ENCODE data around the gene SLC45A2.

Gene SLC45A2

DNA sequence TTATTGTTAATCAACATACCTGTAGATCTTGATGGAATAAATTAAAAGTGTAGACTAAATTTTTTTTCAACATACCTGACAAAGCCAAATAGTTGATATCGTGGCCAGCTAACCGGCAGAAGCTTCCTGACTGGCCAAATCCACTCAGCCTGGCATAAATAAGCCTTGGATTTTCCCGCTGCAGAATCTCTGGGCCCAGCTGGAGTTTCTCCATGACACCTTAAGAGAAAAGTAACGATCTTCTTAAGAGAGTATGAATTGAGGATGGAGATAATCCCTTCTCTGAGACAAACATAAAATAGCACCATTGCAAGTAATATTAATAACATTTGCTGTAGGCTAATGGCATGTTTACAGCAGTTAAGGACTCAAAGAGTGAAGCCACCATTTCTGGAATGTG, 21.2 kb upstream of the SLC45A2 start:
- DNase-seq = no peak

DNA sequence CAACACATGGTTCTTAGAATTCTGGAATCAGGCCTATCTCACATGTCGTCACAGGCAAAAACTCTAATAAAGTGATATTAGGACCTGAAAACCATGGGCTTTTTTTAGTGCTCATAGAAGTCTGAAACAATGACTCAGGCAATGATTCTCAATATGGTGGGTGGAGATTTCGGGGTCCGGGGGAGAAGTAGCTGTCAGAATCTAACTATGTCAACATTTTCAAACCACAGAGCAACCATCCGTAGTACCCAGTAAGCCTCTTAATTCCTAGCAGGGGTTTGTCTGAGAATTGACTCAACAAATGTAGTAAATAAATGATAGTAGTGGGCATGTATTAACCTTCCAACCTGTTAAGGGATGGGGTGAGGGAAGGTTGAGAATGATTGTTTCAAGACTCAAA, 20.7 kb upstream of the SLC45A2 start:
- no peak for DNase-seq

DNA sequence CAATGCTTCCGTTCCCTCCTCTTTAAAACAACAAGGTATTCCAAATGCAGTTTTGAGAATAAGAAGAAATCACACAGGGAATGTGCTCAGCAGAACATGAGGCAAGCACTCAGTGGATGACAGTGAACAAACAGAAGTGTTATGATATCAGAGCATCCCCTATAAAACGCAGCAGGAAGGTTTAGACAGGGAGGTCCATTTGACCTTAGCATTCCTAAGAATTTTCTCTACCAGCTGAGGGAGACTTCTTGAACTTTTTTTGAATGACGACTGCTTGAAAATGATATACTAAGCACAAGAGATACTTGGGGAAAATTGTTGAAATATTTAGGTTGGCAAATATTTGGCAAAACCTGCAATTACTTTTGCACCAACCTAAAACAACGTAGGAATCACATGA, 19.4 kb upstream of the SLC45A2 start:
- DNase-seq = no peak

DNA sequence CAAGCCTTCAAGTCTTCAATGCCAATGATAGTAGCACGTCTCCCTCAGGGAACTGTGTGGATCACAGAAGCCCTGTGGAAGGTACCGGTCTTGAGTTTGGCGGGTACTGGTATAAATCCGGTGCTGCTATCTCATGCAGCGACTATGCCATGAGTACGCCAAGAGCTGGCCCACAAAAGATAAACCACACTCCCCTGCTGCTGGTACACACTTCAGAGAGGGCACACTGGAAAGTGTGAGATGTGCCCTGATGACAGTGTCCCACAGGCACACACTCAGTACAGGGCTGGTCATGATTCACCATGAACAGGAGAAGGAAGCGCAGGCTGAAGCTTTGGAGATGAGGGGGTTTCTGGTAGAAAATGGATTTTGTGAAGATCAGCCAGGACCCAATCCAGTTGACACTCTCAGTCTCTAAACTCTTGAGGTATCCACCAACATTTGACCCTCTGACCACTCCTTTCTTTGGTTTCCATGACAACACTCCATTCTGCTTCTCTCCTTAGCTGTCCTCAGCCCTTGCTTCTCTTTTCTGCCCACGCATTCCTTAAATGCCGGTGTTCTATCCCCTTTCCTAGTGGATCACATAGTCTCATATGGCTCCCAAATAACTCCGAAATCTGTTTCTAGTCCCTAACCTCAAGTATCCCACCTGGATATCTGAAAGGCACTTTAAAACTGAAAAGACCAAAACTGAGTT, 18.3 kb upstream of the SLC45A2 start:
- DNase-seq = no peak

DNA sequence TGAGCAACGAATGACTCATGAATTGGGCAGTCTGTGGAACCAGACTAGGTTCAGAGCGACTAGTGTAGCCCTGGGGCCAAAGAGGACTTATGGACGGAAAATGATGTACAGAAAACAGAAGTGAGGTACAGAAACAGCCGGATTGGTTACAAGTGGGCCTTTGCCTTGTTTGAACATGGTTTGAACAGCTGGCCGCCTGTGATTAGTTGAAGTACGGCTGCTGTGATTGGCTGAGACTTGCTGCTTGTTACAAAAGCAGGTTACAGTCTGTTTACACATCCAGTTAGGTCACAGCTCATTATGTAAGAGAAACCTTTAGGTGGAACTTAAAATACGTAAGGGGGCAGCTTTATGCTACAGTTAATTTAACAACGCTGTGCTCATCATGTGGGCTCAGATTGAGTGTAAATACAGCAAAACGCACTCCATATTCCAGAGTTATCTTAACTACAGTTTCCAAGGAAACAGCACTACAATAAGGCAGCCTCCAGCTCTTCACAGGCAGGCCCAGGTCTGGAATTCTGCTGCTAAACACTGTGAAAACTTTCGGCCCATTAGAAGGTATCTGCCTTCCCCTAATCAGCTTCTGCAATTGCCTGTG, 16.8 kb upstream of the SLC45A2 start:
- DNase-seq = no peak

DNA sequence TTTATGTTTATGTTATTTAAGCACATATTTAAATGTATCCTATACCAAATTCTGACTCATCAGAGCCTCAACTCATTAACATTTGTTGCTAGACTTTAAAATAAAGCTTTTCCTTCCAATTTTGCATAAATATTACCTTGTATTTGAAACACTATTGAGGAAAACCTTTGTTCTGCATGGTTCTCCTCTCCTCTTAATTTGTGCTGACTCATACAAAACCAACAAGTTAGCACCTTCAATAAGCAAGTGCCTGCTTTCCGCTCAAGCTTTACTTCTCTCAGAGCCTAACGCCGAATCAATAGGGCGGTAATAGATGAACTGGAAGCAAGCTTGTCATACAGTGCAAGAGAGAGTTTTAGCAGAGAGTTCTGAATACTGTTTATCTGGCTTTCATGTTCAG, 15.5 kb upstream of the SLC45A2 start:
- no peak for DNase-seq

DNA sequence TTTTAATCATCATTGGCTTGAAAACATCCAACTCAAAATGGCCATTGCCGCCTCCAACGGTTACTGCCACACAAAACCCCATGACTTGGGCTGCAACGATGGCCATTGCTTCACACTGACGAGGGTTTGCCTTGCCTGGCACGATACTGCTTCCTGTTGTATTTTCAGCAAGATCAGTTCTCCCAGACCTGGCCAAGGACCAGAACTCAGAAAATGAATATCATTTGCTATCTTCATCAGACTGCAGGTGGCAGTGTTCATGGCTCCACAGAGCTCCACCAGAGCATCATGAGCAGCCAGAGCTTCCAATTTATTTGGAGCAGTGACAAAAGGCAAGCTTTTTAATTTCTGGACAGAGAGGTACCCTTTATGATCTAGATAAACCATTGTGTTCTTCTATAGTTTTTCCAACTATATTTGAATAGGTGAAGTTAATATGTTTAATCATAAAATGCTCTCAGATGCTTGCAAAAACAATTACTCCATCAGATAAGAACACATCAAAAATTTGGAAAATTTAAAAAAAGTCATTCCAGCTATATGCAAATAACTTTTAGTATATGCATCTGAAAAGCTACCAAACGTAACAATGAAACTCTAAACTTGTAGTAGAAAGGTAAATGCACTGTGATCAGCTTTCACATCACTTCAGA, 13.0 kb upstream of the SLC45A2 start:
- DNase-seq = peak; percentile 38

DNA sequence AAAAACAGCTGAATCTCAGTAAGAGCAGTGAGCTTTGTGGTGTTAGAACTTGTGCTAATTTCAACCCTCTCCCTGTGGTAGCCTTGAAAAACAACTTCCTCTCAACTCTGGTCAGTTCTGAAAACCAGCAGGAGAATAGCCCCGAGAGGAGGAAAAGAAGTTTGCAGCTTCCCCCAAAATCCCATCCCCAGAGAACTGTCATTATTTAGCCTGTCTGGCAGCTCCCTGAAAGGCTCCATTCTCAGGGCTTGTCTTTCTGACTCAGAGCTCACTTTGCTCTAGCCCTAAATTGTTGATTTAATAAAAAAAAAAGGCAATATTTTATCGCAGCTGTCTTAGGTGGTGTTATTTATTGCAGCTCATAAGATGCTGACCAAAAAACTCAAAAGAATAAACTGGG, 11.4 kb upstream of the SLC45A2 start:
- no peak for DNase-seq

DNA sequence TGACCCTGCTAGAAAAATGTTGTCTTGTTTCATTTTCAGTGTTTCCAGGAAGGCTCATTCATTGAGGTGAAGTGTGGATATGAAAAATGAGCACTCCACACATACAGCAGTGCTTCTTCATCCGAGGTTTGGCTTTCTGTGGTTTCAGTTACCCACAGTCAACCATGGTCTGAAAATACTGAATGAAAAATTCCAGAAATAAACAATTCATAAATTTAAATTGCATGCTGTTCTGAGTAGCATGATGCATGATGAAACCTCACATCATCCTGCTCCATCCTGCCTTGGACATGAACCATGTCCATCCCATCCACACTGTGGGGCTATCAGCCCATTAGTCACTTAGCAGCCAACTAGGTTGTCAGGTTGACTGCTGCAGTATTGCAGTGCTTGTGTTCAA, 10.4 kb upstream of the SLC45A2 start:
- DNase-seq = no peak

DNA sequence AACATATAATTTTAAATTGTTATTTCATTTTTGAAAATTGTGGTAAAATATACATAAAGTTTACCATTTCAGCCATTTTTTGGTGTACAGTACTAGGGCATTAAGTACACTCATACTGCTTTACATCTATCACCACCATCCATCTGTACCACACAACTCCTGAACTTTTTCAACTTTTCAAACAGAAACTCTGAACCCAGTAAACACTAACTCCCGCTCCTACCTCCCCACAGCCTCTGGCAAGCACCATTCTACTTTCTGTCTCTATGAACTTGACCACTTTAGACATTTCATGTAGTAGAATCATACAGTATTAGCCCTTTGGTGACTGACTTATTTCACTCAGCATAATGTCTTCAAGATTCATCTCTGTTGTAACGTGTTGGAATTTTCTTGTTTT, 8.4 kb upstream of the SLC45A2 start:
- no peak for DNase-seq

DNA sequence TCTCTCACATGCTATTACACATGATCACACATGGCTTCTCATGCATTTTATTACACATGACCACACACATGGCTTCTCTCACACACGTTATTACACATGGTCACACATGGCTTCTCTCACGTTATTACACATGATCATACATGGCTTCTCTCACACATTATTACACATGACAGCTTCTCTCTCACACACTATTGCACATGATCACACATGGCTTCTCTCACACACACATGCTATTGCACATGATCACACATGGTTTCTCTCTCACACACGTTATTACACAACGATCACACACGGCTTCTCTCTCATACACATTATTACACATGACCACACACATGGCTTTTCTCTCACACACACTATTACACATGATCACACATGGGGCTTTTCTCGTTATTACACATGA, 954 bp upstream of the SLC45A2 start:
- no peak for DNase-seq

DNA sequence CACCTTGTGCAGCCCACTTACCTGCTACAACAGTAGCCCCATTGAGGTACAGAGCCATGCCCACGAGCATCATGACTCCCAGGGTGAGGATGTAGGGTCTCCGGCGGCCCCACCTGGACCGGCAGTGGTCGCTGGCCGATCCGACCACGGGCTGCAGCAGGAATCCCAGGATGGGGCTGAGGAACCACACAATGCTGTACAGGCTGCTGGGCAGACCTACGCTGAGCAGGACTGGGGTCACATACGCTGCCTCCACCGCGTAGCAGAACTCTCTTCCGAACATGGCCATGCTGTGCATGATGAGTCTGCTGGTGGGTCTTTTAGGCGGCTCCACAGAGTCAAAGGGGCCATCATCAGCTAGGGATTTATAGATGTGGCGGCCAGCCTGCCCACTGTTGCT, 315 bp downstream of the SLC45A2 start:
- no peak for DNase-seq

DNA sequence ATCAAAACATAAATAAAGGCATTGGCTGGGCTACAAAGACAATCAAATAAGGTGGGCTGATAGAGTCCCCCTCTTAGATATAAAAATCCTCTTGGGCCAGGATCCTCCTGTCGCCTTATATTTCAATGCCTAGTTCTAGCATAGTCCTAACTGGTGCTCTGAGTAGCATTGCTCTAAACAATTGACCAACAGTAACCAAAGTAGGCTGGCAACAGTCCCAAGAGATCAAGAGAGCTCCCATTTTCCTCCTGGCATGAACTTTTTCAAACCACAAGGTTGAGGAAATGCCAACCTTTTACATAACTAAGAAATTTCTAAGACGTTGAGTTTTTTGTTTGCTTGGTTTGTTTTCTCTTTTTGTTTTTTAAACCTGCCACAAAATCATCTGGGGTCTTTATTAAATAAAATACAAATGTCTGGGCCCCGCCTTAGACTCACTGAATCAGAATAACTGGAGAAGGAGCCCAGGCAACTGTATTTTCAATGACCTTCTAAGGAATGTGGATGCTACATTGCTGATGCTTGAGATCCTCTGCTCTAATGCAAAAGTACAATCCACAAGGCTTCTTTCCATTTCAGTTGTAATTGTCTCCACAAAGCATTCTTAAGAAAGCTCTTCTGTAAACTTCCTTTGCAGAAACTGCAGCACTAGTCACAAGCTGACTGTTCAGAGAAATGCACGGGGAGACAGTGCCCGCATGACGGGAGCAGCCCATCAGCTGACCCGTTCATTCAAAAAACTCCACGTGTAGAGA, 2.9 kb downstream of the SLC45A2 start:
- no peak for DNase-seq

DNA sequence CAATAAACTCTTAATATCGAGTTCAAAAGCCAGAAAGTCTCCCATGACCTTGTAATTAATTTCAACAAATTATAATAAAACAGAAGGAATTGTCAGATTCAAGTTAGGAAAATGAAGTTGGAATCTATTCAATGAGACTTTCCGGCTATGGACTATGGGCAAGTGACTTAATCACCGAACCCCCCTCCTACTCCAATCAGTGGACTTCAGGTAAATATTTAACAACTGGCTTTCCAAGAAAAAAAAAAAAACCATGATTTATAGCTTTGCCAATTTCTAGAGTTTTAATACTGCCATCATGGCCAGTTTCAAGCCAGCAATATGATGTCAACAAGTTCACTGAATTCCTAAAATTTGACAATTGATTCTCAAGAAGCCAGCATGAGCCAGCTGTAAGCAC, 4.5 kb downstream of the SLC45A2 start:
- DNase-seq = no peak

DNA sequence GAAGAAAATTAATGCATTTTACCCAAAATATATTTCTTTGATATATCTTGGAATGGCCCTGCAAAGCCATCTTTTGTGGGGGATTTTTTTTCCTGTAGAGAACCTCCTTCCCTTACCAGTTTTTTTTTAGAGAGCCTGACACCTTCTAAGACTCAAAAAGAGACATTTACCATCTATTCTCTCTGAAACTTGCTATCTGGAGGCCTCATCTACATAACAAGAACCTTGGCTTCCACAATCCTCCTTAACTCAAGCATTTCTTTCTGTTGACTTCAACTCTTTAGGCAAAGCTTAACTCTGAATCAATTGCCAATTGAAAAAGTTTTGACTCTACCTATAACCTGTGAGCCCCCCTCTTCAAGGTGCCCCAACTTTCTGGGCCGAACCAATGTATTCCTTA, 6.2 kb downstream of the SLC45A2 start:
- no peak for DNase-seq

DNA sequence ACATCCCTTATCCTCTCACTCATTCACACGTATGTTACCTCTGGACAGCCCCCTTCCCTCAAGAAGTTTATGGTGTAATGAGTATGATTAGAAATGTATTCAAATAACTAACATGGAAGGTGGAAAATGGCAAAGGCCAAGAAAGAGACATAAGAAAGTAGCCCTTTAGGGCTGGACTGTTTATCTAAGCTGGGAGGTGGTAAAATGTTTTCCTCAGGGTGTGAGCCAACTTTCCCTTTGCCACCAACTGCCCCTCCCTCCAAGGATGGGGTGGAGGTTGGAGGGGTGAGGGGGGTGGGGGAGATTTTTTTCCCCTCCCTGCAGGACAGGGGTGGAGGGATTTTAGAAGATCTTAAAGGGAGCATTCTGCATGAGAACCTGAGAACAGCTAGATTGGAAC, 8.2 kb downstream of the SLC45A2 start:
- no peak for DNase-seq

DNA sequence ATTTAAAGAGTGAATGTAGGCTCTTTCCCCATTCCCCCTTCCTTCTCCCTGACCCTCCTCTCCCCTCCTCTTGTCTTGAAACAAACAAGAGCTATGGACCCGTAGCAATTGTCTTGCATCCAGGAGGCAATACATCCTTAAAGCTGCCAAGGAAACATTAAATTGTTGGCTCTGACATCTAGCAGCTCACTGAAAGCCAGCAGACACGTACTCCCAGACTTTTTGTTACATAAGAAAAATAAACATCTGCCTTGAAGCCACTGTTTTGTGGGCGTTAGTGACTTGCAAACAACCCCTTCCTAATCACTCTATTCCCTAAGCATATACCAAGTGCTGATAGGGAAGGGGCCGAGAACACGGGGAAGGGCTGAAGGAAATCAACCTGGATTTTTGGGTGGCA, 8.6 kb downstream of the SLC45A2 start:
- DNase-seq = no peak

DNA sequence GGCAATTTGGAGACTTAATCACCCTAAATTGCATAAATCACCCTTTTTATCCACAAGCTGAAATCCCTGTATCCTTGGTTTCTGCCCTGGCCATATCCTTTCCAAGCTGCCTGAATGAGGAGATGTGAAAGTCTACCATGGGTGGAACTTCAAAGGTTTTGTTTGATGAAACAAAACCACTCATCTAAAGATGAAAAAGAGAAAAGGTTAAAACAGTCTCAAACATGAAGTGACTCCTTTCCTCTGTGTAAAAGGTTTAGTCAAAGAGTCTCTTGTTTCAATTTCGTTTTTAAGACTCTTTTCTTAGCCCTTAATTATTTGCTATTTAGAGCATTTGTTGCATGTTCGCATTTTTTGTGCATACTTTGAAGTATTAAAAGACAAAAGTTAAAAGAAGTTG, 11.2 kb downstream of the SLC45A2 start:
- DNase-seq = no peak

DNA sequence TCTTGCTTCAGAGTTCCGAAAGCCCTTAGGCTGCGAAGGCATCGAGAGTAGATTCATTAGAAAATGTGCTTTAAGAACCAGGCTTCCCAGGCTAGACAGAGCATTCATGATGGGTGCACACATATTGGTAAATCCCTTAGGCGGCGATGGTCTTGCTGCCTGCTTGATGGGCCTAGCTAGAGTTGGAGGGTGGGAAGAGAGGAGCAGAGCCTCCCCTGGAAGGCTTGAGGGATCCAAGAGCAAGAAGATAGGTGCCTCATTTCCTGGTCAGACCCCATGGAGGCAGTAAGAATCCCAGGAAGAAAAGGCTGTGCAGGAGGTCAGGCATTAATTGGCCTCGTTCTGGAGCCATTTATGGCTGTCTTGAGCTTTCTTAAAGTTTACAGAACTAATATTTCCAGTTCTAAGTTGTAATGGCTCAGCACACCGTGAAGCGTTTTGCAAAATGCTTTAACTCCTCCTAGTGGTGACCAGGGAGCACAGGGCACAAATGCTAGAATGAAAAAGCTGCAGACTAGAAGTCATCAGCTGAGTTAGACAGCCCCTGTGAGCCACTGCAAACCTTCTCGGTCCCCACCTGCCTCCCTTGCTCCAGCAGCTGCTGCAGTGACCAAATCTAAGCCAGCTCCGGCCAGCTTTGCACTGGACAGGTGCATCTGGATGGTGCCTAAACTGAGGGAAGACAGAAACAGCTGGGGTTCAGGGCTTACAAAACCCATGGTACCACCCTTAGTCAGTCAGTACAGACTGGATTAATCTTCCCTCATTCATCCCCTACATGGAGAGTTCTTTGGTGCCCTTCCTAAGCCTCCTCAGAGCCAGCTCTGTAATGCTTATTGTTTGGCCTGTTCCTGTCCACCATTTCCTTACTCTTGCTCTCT, 14.7 kb downstream of the SLC45A2 start:
- peak; percentile 8 for DNase-seq

DNA sequence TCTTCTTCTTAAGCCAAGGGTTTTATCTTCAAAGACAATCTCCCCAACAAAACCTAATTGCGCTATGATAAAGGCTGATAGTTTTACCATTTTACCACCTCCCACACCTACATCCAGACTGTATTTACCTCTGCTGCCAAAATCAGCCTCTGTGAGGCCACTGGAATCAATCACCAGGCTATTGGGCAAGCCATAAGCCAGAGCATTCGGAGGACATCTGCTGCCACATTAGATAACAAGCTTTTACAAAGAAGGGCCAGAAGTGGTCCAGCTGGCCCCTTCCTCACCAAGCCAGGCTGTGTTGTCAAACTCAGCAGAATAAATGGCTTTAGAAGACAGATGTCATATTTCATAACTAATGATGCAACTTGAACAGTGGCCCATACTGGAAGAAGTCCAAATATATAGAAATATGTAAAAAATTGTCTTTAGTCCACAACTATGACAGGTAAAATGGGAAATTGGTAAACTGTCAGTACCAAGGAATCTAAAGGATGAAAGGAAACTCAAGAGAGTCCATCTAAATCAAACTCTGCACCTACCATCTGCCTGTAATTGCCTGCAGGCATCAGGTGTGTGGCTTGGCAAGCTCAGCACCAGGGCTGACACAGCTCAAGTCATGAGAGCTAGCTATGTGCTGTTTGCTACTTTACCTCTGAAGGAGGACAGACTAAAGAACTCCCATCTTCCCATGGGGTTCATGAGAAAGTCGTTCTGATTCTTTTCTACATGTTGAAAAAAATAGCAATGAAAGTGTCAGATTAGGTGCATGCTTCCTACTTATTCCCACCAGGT, 16.1 kb downstream of the SLC45A2 start:
- no peak for DNase-seq

DNA sequence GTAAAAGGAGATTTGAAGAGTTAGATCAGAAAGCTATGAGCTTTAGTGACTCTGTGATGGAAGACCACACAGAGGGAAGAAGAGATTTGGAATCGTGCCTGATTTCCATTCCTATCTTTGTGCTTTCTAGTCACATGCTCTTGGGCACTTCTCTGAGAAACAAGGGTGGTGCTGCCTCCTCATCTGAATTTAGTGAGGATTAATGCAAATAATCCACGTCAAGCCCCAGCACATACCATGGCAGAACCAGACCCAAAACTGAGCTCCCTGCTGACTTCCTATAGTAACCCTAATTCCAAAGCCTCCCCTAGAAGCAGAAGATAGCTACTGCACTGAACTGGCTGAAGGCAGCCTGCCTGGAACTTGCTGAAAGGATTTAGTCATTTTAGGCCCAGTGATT, 17.7 kb downstream of the SLC45A2 start:
- DNase-seq = no peak

DNA sequence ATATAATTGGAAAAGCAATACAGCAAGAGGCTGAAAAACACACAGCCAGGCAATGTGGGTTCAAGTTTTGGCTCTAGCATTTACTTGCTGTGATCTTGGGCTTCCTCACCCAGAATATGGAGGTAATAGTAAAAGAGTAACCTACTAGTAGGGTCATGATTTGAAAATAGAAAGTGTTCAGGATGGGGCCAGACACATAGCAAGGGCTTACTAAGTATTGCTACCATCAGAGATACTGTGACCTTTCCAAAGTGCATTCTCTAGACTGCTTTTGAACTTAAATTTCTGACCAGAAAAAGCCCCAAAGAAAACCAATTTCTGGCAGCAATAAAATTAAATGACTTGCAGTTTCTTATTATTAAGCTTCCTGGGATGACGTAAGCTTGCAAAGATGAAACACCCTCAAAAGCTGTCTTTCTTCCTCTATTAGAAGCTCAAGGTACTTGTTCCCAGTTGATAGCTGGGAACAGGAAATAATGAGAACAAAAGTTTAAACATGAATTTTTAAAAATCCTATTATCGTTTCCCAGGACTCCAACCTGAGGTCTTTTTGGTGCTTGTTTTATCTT, 20.3 kb downstream of the SLC45A2 start:
- no peak for DNase-seq

Data from RPMI8226 (cell line).